Stimulated activated CD4-positive, alpha-beta T cell treated with anti-CD3 and anti-CD28 coated beads, Interleukin-12 subunit alpha, Interleukin-12 subunit beta, amount 100 ng/mL, for 4 hours (primary cell): Measurements from ENCODE around the gene HDAC8.

ENCODE experiments used
- DNase-seq: peaks from one replicate; pipeline ENCODE4 v3.0.0-alpha.2; 2020

Gene HDAC8

DNA sequence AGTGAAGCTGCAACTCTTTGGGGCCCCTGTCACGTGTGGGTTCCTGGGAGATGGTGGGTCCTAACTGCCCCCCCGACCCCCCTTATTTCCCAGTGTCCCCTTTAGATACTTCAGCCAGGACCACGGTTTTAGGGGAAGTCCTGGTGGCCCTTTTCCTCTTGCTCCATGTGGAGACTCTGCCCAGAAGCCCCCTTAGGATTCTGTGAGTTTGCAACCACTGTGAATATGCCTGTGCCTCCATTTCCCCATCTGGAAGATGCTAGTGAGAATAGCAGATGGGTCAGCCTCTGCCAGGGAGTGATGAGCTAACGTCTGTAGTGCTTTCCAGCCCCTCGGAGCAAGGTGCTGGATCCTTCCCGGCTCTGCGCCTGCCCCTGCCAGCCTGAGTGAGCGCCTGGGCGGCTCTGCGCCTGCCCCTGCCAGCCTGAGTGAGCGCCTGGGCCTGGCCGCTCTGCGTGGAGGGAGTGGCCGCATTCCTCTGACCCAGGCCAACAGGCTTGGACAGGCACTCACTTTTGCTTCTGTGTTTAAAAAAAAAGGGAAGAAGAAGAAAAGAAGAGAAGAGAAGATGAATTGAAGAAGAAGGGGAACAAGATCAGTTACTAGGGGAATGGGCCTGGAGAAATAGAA, 260.2 kb downstream of the HDAC8 start:
- no peak for DNase-seq

DNA sequence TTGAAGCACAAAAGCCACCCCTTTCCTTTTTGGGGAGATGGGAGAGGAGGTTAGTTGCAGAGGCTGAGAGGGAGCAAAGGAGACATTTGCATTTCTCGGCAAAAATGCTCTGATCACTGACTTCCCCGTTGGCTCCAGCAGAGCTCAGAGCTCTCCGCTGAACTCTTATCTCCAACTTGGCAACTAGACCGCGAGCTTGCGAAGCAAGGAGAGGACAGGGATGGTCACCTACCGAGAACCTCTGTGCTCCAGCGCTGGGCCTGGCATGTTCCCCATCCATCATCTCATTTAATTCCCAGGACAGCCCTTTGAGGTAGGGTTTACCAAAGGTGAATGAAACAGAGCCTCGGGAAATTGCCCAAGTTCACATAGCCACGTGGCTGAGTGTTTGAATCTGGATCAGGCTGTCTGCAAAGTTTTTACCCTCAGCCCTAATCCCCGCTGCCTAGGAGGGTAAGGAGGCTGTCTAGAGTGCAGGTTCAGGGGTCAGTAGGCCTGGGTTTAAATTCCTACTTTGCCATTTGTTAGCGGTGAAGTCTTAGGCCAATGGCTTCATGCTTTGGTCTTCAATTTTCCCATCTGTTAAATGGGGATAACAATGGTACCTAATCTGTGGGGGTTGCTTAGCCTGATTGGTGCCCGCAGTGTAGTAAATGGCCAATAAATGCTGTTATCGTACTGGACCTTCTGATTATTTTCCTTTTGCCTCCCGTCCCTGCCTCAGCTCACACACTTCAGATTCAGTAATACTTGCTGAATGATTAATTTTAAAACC, 263.2 kb downstream of the HDAC8 start:
- DNase-seq = no peak

DNA sequence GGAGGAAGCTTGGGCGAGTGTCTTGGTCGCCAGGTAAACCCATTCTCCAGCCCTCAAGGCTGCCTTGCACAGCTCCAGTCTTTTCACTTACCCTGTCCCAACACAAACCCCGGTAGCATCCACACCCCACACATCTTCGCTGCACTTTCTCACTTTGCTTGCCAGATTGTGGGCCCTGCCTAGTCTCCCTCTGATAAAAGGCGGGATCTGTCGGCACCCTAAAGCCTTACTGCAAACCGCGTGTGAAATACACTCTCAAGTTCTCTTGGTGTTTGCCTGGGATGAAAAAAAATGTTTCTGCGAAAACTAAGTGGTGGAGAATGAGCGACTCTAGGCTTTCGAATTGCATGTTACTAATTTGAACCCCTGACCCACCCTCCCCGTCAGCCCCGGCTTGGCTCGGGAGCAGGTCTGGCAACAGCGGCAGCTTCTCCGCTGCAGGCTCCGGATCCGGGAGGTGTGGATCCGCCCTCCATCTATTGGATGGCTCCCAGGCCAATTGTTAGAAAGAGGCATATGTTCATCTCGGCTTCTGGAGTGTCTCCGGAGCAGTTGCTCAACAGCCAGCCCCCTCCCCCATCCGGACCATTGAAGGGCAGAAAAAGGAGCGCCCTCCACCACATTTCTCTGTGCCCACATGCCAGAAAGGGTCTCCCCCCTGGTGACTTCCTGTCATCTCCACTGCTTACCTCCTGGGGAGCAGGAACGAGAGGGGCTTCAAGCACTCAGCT, 263.9 kb downstream of the HDAC8 start:
- DNase-seq = peak; percentile 28

DNA sequence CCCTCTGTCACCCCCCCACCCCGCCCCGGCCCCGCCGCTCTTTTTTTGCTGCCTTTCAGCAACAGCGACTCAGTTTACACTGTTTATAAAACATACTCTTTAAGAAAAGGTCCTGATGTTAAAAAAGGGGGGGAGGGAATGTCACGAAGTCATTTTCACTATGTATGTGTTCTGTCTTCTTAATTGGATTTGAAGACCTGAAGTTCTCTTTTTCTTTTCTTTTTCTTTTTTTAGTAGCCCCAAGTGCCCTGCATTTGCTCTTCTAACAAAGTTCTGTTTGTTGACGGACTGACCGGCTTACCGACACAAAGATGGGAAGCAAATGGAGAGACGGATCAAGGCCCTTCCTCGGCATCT, 264.5 kb downstream of the HDAC8 start:
- no peak for DNase-seq

DNA sequence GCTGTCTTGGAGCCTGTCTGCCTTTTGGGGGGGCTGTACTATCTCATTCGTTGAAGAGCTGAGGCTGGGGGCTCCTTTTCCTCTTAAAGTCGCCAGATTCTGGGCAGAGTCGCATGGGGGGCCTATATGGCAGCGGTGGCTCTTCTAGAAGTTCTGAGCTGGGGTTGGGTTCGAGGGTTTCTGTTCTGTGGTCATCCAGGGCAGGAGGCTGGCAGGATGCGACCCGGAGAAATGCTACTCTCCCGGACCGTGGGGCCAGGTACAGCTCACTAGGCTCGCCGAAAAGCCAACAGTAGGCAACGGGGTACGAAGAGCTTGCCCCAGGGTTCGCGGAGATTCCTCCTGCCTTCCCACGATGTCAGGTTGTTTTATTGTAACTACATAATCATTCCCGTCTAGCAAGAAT, 265.0 kb downstream of the HDAC8 start:
- no peak for DNase-seq

DNA sequence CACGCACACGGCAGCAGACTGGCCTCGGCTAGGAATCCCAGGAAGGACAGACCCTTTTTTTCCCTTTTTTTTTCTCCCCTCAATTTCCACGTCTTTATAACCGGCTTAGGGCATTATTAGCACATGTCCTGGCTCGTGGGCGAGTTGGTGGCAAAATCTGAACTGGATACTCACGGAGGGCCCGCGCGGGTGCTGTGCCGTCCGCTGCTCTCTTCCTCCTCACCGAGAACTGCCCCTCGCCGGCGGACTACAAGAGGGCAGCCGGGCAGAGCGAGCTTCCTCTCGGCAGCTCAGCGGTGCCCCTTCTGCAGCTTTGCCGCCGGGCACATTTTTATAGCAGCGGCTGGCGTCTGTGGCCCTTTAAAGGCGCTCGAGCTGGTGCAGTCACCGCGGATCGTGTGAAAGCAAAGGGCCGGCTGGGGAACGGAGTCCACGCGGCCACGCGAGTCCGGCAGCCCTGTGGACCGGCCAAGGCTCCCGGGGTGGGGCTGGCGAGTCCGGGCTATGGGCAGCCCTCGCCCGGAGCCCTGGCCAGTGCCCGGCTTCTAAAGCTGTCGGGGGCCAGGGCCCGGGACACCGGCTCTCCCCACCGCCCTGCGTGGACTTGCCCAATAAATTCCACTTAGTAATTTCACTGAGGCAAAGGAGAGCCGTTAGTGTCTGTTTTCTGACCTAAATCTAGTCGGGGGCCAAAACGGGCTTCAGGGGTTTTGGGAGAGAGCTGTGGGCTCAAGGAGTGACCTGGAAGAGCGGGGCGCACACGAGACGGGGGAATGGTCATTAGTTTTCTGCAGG, 265.6 kb downstream of the HDAC8 start:
- peak; percentile 22 for DNase-seq

DNA sequence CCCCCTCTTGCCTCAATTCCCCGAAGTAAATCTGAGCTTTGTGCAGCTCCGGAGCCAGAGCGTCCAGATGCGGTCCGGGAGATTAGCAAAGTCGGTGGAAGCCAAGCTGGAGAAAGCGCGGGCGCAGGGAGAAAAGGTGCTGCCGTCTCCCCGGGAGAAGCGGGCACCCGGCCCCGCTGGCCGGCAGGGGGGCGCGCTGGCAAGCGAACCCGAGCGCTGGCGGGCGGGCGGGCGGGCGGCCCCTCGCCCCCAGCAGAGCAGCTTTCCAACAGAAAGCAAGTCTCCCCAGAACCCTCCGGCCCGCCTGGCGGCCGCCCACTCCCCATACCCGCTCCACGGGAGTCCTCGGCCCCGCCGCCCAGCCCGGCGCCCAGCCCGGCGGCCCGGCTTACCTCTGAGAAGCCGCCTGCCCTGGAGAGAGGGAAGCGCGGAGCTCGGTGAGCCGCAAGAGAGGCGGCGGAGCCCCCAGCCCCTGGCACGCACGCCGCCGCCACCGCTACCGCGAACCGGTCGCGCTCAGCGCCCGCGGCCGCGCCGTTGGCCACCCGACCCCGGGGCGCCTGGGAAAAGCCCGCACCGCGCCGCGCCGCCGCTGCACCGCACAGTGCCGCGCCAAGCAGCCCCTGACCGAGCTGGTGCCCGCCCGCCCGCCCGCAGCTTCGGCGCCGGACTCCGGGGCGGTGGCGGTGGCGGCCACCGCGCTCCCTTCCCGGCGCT, 266.4 kb downstream of the HDAC8 start:
- DNase-seq = no peak

DNA sequence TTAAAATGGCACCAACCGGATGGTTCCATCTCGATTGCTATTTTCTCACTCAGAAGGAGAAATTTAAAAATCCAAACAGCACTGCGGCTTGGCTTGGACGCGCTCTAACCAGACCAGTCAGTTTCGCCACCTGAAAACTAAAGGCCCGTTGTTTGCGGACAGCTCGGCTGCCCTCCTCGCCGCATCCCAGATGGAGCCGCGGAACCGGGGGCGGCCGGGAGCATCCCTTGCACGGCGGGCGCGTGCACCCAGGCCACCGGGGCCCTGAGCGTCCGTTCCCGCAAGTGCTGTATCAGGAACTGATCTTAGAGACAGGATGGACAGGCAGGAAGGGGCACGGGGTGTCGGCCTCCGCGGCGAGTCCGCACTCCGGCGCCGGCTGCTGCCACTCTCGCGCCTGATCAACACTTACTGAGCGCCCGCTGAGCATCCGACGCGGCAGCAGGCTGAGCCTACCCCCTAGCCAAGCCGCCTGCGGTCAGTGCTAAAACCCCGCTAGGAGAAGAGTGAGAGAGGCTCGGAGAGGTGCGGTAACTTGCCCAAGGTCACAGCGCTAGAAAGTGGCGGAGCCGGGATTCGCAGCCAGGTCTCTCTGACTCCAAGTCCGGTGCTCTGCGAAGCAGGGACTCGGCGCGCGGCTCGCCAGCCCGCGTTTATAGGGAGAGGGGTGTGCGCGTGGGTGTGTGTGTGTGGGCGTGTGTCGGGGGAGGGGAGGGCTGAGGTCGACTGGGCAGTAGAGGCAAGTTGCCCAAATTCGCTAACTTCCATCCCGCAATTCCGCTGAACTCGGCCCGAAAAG, 267.2 kb downstream of the HDAC8 start, which contains the start of gene CITED1:
Gene CITED1 (minus strand): TSS at position 629 of the 799 bp plus-strand sequence. CDS start 3,045 bp downstream, outside the sequence.
- no peak for DNase-seq

DNA sequence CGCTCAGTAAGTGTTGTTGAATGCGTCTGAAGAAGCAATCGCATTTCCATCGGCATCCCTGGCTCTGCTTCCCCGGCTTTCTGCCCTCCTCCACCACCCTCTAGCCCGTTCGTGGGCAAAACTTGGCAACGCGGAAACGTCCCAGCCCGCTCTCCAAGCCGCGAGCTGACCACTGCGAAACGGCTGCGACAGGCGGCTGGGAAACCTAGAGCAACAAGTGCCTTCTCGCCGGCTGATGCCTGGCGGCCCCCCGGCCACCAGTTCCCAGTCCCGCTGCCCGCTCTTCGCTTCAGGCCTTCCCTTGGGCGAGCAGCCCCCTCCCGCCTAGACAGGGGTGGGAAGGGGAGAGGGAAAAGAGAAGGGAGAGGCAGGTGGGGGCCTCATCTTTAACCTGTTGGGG, 267.8 kb downstream of the HDAC8 start:
- DNase-seq = no peak

DNA sequence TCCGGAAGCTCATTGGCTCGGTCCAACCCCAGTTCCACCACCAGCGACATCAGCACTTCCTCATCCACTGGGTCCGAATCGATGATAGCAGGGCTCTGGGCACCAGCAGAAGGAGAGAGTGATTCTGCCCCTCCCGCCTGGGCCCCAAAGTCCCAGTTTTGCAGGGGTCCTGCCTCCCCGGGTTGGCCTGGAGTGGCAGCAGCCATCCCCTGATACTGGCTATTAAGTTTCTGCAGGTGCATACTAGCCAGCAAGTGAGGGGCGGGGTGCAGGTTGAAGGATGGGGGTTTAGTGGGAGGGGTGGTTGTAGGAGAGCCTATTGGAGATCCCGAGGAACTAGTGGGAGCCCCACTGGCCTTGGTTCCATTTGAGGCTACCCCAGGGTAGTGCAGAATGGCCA, 270.9 kb downstream of the HDAC8 start:
- no peak for DNase-seq

DNA sequence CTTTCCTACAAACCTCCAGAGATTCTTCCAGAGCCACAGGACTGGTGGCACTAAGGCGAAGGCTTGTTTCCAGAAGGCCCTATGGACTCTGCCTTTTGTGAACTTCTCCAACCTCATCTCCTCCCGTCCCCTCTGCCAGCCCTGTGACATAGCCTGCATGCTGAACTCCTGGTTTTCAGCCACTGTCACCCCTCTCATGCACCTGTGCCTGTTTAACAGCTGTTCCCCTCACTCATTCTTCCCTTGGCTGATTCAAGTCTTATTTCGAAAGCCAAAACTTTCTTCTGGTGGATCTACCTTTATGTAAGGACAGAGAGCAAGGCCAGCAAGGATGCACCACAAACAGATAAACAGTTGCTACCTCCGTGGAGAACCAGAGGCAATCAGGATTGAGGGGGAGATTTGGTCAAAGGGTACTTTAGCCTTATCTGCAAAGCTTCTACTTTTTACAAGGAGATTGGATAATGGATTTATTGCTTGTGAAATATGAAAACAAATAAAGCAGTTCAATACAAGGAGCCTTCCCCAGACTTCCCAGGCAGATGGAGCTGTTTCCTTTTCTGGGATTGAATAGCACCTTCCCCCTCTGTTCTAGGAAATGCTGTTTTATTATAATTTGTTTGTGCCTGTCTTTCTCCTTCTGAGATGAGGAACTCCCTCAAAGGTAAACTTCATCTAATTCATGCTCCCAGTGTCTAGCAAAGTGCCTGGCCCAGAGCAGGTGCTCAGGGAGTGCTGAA, 272.6 kb downstream of the HDAC8 start:
- DNase-seq = no peak

DNA sequence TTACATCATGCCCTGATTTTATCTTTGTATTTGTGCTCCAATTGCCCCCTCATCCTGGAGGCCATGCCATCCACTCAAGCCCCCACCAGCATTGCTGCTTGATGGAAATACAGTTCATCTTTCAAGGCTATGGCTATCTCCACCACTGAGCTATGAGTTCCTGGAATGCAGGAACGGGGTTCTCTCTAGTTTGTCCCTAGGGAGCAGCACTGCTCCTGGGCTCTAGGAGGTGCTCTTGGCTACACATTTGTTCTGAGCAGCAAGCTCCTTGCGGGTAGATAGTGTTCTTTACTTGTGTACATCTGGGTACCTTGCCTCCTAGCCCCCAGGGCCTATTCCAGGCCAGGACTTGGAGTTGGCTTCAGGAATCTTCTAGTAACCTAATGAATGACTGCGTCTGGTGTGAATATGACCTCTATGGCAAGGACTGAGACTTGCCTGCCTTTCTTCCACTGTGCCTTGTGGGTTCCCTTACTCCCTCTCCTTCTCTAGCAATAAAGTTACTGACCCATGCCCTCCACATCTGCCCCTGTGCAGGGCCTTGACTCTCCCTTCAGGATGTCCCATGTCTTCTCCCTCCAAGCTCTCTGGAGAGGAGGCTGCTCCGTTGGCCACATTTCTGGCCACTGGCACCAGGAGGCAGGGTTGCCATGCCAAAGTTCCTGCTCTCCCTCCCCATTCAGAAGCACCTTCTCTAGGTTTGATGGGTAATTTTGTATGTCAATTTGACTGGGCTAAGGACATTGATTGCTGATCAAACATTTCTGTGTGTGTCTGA, 274.5 kb downstream of the HDAC8 start:
- no peak for DNase-seq

DNA sequence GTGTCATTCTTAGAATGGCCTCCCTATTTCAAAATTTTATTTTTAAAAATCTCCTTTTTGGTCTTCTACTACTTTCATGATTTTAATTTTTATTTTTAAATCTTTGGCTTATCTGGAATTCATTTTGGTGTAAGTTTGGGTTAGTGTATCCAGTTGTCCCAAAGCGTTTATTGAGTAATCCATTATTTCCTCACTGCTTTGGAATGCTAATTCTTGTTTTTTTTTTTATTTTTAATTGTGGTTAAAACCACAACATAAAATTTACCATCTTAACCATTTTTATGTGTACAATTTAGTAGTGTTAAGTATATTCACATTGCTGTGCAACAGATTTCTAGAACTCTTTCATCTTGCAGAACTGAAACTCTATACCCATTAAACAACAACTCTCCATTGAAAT, 275.7 kb downstream of the HDAC8 start:
- no peak for DNase-seq

DNA sequence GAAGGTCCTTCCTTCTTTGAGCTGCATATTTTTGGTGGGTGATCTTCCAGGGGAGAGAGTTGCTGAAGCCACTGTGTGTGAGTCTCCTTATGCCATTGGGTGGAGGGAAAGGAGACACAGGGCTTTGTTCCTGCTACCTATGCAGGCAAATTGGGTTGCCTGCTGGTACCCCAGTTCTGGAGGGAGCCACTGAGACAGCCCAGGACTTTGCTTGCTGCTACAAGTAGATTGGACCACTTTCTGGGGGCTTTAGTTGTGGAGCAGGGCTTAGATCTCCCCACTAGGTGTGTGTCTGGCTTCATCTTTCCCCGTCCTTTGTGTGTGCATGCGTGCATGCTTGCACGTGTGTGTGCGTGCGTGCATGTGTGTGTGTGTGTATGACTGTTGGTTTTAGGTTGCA, 276.9 kb downstream of the HDAC8 start:
- no peak for DNase-seq

DNA sequence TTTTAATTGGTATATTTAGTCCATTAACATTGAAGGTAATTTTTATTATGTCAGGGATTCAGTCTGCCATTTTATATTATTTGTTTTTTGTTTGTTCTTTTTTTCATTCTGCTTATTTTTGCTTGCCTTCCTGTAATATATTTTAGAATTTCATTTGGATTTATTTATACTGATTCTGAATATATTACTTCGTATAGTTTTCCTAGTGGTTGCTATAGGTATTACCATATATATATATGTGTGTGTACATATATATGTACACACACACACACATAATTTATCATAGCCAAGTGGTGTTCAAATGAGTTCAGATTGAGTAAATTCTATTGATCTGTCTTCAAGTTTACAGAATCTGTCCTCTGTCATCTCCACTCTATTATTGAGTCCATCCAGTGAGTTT, 278.1 kb downstream of the HDAC8 start:
- no peak for DNase-seq

DNA sequence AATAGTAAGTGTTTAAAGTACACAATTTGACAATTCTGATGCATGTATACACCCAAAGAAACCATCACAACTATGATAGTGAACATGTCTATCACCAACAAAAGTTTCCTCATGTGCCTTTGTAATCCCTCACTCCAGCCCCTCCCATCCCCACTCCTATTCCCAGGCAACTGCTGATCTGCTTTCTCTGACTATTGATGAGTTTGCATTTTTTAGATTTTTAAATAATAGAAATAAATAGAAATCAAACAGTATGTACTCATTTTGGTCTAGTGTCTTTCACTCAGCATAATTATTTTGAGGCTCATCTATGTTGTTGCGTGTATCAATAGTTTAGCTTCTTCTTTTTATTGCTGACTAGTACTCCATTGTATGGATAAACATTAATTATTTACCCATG, 290.3 kb downstream of the HDAC8 start:
- DNase-seq = no peak

DNA sequence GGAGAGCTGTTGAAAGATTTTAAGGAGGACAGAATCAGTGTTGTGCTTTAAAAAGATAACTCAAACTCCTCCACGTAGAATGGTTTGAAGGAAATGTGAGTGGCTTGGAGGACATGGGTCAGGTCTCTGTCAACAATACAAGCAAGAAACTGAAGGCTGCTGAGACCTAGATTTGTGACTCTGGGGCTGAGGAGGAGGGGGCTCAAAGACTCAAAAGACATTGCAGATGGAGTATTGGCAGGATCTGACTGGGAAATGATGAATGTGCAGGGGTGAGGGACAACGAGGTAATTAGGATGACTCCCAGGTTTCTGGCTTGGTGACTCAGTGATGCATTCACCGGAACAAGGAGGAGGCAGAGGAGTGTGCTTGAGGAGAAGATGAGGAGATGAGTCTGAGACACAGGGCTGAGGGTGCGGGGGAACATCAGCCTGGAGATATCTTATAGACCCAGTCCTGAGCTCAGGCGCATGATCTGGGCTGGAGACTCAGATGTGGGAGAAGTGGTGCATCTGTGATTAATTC, 292.3 kb downstream of the HDAC8 start:
- no peak for DNase-seq
